ENCODE results near the gene SLX4.

DNA sequence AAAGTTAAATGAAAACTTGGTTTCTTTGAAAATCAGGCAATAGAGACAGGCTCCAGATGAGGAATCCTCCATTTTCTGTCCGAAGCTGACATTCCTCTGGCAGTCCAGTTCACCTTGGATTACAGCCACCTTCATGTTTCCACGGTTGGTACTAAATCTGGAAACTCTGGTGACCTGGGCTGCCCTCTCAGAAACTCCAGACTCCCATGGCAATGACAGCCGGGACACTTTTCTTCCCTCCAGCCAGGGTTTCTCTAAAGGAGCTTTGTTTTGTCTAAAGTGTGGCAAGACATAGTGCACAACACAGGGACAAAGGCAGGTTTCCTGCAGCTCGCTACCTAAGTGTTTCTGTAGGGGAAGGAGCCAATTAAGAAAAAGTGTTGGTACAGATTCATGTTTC, 74.6 kb downstream of the SLX4 start:
- TF ChIP-seq, protein P1, sequence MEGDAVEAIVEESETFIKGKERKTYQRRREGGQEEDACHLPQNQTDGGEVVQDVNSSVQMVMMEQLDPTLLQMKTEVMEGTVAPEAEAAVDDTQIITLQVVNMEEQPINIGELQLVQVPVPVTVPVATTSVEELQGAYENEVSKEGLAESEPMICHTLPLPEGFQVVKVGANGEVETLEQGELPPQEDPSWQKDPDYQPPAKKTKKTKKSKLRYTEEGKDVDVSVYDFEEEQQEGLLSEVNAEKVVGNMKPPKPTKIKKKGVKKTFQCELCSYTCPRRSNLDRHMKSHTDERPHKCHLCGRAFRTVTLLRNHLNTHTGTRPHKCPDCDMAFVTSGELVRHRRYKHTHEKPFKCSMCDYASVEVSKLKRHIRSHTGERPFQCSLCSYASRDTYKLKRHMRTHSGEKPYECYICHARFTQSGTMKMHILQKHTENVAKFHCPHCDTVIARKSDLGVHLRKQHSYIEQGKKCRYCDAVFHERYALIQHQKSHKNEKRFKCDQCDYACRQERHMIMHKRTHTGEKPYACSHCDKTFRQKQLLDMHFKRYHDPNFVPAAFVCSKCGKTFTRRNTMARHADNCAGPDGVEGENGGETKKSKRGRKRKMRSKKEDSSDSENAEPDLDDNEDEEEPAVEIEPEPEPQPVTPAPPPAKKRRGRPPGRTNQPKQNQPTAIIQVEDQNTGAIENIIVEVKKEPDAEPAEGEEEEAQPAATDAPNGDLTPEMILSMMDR (conservative IDR thresholded peaks at IDR 0.05; ENCODE audit: low read depth, low read length), result no peak
- TF ChIP-seq EZH2 (IDR thresholded peaks at IDR 0.05; ENCODE audit: low read length, unreplicated experiment), result no peak

All from PC-3 (cell line).